ENCODE results near the gene ZNF516. TPM values are rescaled to one million over a fixed set of nuclear protein-coding genes. Genes with fewer than 3 reads are reported as not detected.

ZNF516 gene
- total and polyA plus RNA-seq, 10 of the 15 experiments (the other 5 are each of a cell fraction or from before 2014, with no cell fraction given) = 2.0 to 32.0 (median 8.3) TPM

DNA sequence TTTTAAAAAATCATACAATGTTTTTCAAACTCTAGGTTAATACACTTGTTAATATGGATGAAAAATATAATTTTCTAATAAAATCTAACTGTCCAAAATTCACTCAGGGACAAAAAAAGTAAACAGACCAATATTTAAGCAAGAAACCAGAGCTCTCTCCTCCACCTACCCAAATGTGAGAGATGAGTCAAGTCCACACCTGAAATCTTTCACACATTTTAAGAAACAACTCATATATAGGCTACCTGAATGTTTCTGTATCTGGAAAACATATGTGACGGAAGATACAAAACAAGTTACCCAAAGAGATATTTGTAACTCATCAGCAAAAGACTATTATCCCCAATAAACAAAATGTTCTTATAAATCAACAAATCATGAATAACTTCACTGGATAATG lies 20.2 kb downstream of the ZNF516 start:
- ChIA-PET CTCF (interaction anchor here (1.0 to 1.5 kb wide), 5 partner anchors 10 to 80 kb away, joined by 3 to 5 read pairs (median 4); no protein-coding TSS in a partner anchor), RAD21 (ENCODE audit: unreplicated experiment) (interaction anchor here (1.0 to 1.6 kb wide), 5 partner anchors 10 to 76 kb away, joined by 3 to 6 read pairs (median 4); no protein-coding TSS in a partner anchor), POLR2A (interaction anchor here (0.9 to 1.2 kb wide), 2 partner anchors 15 to 20 kb away, joined by 3 read pairs; partner anchors contain the start of gene ZNF516), SMC1A (ENCODE audit: uncharacterized antibody, unreplicated experiment) (interaction anchor here (0.8 to 2.5 kb wide), 9 partner anchors 10 to 77 kb away, joined by 3 to 11 read pairs (median 6); no protein-coding TSS in a partner anchor)
- FAIRE-seq = peak; percentile 7
- peak overlapping the region; percentile 46 for H3K4me2 ChIP-seq (ENCODE audit: control insufficient read depth, insufficient read depth)
- no peaks in the 10 kb centered on the region for H3K9me3 ChIP-seq (replicated peaks; ENCODE audit: control insufficient read depth, insufficient read depth, low read length)
- H3K4me1 ChIP-seq (ENCODE audit: control insufficient read depth, insufficient read depth, low read length) = peaks cover 24% of the 10 kb centered on the region
- 0% methylated on average over 1 of the region's 1 CpG for WGBS (ENCODE audit: insufficient coverage, insufficient replicate concordance, low lambda C conversion rate, missing lambda C conversion rate)
- H2AFZ ChIP-seq (ENCODE audit: control insufficient read depth, low read depth, low read length) = no peak overlapping the region
- H3K4me3 ChIP-seq = no peak overlapping the region
- H3K9ac ChIP-seq (ENCODE audit: control insufficient read depth, insufficient read depth, low read length) = no peak overlapping the region
- intact Hi-C loops (cut with micrococcal nuclease; ENCODE audit: unreplicated experiment) (no loop called here), in situ Hi-C loops (cut with MboI) (loop anchor here (10.0 kb wide), 1 partner anchor 650 kb away; no protein-coding TSS in a partner anchor)
- peak overlapping the region; percentile 53 for H3K27ac ChIP-seq (ENCODE audit: control insufficient read depth, insufficient read depth)
- no peaks in the 10 kb centered on the region for H3K27me3 ChIP-seq (replicated peaks in 1 of 2; ENCODE audit: control insufficient read depth in 2 of 2, insufficient read depth in 2 of 2, low read length in 1 of 2)
- peak; percentile 33 for ATAC-seq
- H3K36me3 ChIP-seq (ENCODE audit: control insufficient read depth in 2 of 2, insufficient read depth in 2 of 2, low read length in 1 of 2) = peaks cover 0 to 5% of the 10 kb centered on the region in 2 experiments; a peak in 2 of 4 replicates
- no peak for DNase-seq (ENCODE audit: low read depth, low spot score)
- TF ChIP-seq POLR2AphosphoS5 (IDR thresholded peaks at IDR 0.05; ENCODE audit: low read length) (no peak), SP1 (IDR thresholded peaks at IDR 0.05; ENCODE audit: low read depth, low read length) (no peak), SREBF2 (IDR thresholded peaks at IDR 0.05; ENCODE audit: low read length) (no peak), MTA2 (IDR thresholded peaks at IDR 0.05; ENCODE audit: low read depth) (no peak), GATAD2B (conservative IDR thresholded peaks at IDR 0.05; ENCODE audit: low read depth) (no peak), EED (IDR thresholded peaks at IDR 0.05; ENCODE audit: low read depth) (no peak), ETV6 (conservative IDR thresholded peaks at IDR 0.05 in 1 of 2, IDR thresholded peaks at IDR 0.05 in 1 of 2; ENCODE audit: borderline replicate concordance in 1 of 2, low read depth in 1 of 2) (no peak), YY1 (IDR thresholded peaks at IDR 0.05; ENCODE audit: low read depth, low read length) (no peak), CBX5 (IDR thresholded peaks at IDR 0.05; ENCODE audit: low read depth) (no peak), SREBF1 (IDR thresholded peaks at IDR 0.05; ENCODE audit: low read length) (no peak), PAX8 (IDR thresholded peaks at IDR 0.05) (no peak), CREM (IDR thresholded peaks at IDR 0.05; ENCODE audit: low read depth) (no peak), NRF1 (conservative IDR thresholded peaks at IDR 0.05; ENCODE audit: low read depth, low read length) (no peak), TARDBP (IDR thresholded peaks at IDR 0.05; ENCODE audit: borderline replicate concordance) (no peak), ZNF622 (IDR thresholded peaks at IDR 0.05) (no peak), NFYA (IDR thresholded peaks at IDR 0.05; ENCODE audit: borderline replicate concordance, low read depth, low read length) (no peak), SUZ12 (IDR thresholded peaks at IDR 0.05; ENCODE audit: unreplicated experiment) (no peak)
- TF ChIP-seq, protein P1, sequence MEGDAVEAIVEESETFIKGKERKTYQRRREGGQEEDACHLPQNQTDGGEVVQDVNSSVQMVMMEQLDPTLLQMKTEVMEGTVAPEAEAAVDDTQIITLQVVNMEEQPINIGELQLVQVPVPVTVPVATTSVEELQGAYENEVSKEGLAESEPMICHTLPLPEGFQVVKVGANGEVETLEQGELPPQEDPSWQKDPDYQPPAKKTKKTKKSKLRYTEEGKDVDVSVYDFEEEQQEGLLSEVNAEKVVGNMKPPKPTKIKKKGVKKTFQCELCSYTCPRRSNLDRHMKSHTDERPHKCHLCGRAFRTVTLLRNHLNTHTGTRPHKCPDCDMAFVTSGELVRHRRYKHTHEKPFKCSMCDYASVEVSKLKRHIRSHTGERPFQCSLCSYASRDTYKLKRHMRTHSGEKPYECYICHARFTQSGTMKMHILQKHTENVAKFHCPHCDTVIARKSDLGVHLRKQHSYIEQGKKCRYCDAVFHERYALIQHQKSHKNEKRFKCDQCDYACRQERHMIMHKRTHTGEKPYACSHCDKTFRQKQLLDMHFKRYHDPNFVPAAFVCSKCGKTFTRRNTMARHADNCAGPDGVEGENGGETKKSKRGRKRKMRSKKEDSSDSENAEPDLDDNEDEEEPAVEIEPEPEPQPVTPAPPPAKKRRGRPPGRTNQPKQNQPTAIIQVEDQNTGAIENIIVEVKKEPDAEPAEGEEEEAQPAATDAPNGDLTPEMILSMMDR (IDR thresholded peaks at IDR 0.05 in 2 of 3, conservative IDR thresholded peaks at IDR 0.05 in 1 of 3; ENCODE audit: control insufficient read depth in 2 of 3, extremely low read depth in 1 of 3, insufficient read depth in 1 of 3, low read depth in 3 of 3, low read length in 3 of 3) = no peak
- TF ChIP-seq, protein P2, sequence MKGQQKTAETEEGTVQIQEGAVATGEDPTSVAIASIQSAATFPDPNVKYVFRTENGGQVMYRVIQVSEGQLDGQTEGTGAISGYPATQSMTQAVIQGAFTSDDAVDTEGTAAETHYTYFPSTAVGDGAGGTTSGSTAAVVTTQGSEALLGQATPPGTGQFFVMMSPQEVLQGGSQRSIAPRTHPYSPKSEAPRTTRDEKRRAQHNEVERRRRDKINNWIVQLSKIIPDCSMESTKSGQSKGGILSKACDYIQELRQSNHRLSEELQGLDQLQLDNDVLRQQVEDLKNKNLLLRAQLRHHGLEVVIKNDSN (IDR thresholded peaks at IDR 0.05; ENCODE audit: borderline replicate concordance, extremely low read length, insufficient read depth, low read depth, low read length) = no peak
- no TSS peak for BruUV-seq (replicated peaks)
- H4K20me1 ChIP-seq (ENCODE audit: control insufficient read depth, insufficient read depth) = no peaks in the 10 kb centered on the region; the same call in 1 of the 2 replicates
- peaks cover 86% of the 10 kb centered on the region for H3K79me2 ChIP-seq (ENCODE audit: control insufficient read depth, insufficient read depth, low read length)

Measured in GM12878 (cell line).